Activated CD8-positive, alpha-beta T cell treated with anti-CD3 and anti-CD28 coated beads, Interleukin-2, amount 10 ng/mL, durations not matched to agents 7 days and 5 days (primary cell): ENCODE measurements around the gene DUT. TPM values are rescaled to one million over a fixed set of nuclear protein-coding genes. Genes with fewer than 3 reads are reported as not detected.

ENCODE experiments used
- ATAC-seq: fragments of 150-1000 bp; cut with Tn5 transposase; one replicate; pipeline ENCODE4 v1.10.0; 2021; ENCODE audit warnings: moderate library complexity
- CTCF ChIA-PET: fragments of 350-600 bp; sonication (Branson Sonifier 250); formaldehyde crosslinking; loops from one replicate; lab custom pipeline; 2021; ENCODE audit warnings: antibody characterized with exemption; lab: Charles Lee
- POLR2A ChIA-PET: fragments of 350-600 bp; sonication (Branson Sonifier 250); formaldehyde crosslinking; loops from one replicate; lab custom pipeline; 2021; ENCODE audit warnings: antibody characterized with exemption; lab: Charles Lee
- DNase-seq: peaks from one replicate; pipeline ENCODE4 v3.0.0-alpha.2; 2020
- H3K27ac Mint-ChIP-seq: one replicate; pipeline ENCODE4 v1.8.0; 2021; ENCODE audit warnings: mild to moderate bottlenecking, mixed read lengths
- H3K27me3 Mint-ChIP-seq: one replicate; pipeline ENCODE4 v1.8.0; 2021; ENCODE audit warnings: low read depth, mixed read lengths
- H3K36me3 Mint-ChIP-seq: one replicate; pipeline ENCODE4 v1.8.0; 2021; ENCODE audit warnings: low read depth, mixed read lengths
- H3K4me1 Mint-ChIP-seq: one replicate; pipeline ENCODE4 v1.8.0; 2021; ENCODE audit warnings: low read depth, mixed read lengths
- H3K4me3 Mint-ChIP-seq: one replicate; pipeline ENCODE4 v1.8.0; 2021; ENCODE audit warnings: mild to moderate bottlenecking, mixed read lengths
- H3K9me3 Mint-ChIP-seq: one replicate; pipeline ENCODE4 v1.8.0; 2022; ENCODE audit warnings: mixed read lengths; ENCODE audit not compliant: insufficient read depth
- total RNA-seq, 2 experiments: library from RNA; stranded (reverse); gene quantifications; one replicate each; pipeline ENCODE4 v1.2.3, GENCODE V29; 2021

DUT gene
- total RNA-seq, 2 experiments from 2014 or later: 350 to 360 TPM

- no peaks in the 10 kb centered on the region for H3K9me3 Mint-ChIP-seq
- peak overlapping the region; percentile 92 for H3K4me3 Mint-ChIP-seq
- ATAC-seq (peak; percentile 63), DNase-seq (peak; percentile 80)
- ChIA-PET CTCF (interaction anchor here (1.0 to 6.4 kb wide), 3 partner anchors 9 to 824 kb away, joined by 4 to 64 read pairs (median 7); partner anchors contain the start of gene COPS2), POLR2A (interaction anchor here (1.0 to 2.4 kb wide), 4 partner anchors 9 to 824 kb away, joined by 3 to 14 read pairs (median 8); partner anchors contain the start of genes COPS2 and MYEF2)
- H3K36me3 Mint-ChIP-seq: peaks cover 56% of the 10 kb centered on the region
- peaks cover 50% of the 10 kb centered on the region for H3K4me1 Mint-ChIP-seq
- peak overlapping the region; percentile 97 for H3K27ac Mint-ChIP-seq
- H3K27me3 Mint-ChIP-seq: no peaks in the 10 kb centered on the region
Measured at GRCh38 chr15:48331796-48332641, 790 bp downstream of the DUT start.

GRCh38 chr15:48332642-48333034 is 1.4 kb downstream of the DUT start:
- ChIA-PET CTCF (interaction anchor here (1.0 to 6.4 kb wide), 3 partner anchors 9 to 823 kb away, joined by 4 to 64 read pairs (median 7); partner anchors contain the start of gene COPS2), POLR2A (interaction anchor here (1.0 to 2.4 kb wide), 4 partner anchors 9 to 823 kb away, joined by 3 to 14 read pairs (median 8); partner anchors contain the start of genes COPS2 and MYEF2)
- Mint-ChIP-seq H3K27ac (peak overlapping the region; percentile 97), H3K9me3 (no peaks in the 10 kb centered on the region), H3K4me3 (peak overlapping the region; percentile 92), H3K27me3 (no peaks in the 10 kb centered on the region), H3K36me3 (peaks cover 56% of the 10 kb centered on the region), H3K4me1 (peaks cover 53% of the 10 kb centered on the region)
- peak; percentile 48 for DNase-seq
- ATAC-seq: no peak

GRCh38 chr15:48333540-48333939 is 2.3 kb downstream of the DUT start:
- H3K36me3 Mint-ChIP-seq: peaks cover 56% of the 10 kb centered on the region
- POLR2A ChIA-PET: interaction anchor here (1.0 to 2.4 kb wide), 3 partner anchors 156 to 544 kb away, joined by 3 to 13 read pairs (median 3); partner anchors contain the start of genes CEP152, EID1 and MYEF2

GRCh38 chr15:48334260-48334659 is 3.0 kb downstream of the DUT start:
- H3K4me3 Mint-ChIP-seq: peak overlapping the region; percentile 19
- ATAC-seq: no peak
- H3K27ac Mint-ChIP-seq: peak overlapping the region; percentile 16
- no peak for DNase-seq
- H3K36me3 Mint-ChIP-seq: peaks cover 58% of the 10 kb centered on the region
- ChIA-PET POLR2A (interaction anchor here (1.6 kb wide), 1 partner anchor 543 kb away, joined by 3 read pairs; the partner anchor contains the start of gene EID1), CTCF (interaction anchor here (1.0 to 6.4 kb wide), 3 partner anchors 19 to 477 kb away, joined by 3 to 64 read pairs (median 4); partner anchors contain the start of gene CEP152)
- H3K4me1 Mint-ChIP-seq: peaks cover 57% of the 10 kb centered on the region
- no peaks in the 10 kb centered on the region for H3K9me3 Mint-ChIP-seq
- H3K27me3 Mint-ChIP-seq: no peaks in the 10 kb centered on the region

More at GRCh38 chr15:48333540-48333939, 2.3 kb downstream of the DUT start:
- ATAC-seq (no peak), DNase-seq (no peak)
- no peaks in the 10 kb centered on the region for H3K27me3 Mint-ChIP-seq
- peaks cover 58% of the 10 kb centered on the region for H3K4me1 Mint-ChIP-seq
- CTCF ChIA-PET: interaction anchor here (1.0 to 6.4 kb wide), 3 partner anchors 8 to 477 kb away, joined by 3 to 64 read pairs (median 7); partner anchors contain the start of gene CEP152
- H3K27ac Mint-ChIP-seq: peak overlapping the region; percentile 73
- no peaks in the 10 kb centered on the region for H3K9me3 Mint-ChIP-seq
- peak overlapping the region; percentile 92 for H3K4me3 Mint-ChIP-seq

GRCh38 chr15:48336940-48337339 is 5.7 kb downstream of the DUT start:
- H3K4me3 Mint-ChIP-seq: no peak overlapping the region
- DNase-seq (peak; percentile 46), ATAC-seq (peak; percentile 58)
- no peak overlapping the region for H3K27ac Mint-ChIP-seq
- CTCF ChIA-PET: interaction anchor here (0.8 to 6.4 kb wide), 7 partner anchors 9 to 457 kb away, joined by 3 to 64 read pairs (median 5); no protein-coding TSS in a partner anchor
- POLR2A ChIA-PET: no interaction called here
- no peaks in the 10 kb centered on the region for H3K9me3 Mint-ChIP-seq
- peaks cover 51% of the 10 kb centered on the region for H3K4me1 Mint-ChIP-seq
- no peaks in the 10 kb centered on the region for H3K27me3 Mint-ChIP-seq
- peaks cover 70% of the 10 kb centered on the region for H3K36me3 Mint-ChIP-seq

- ChIA-PET CTCF (interaction anchor here (0.8 to 6.4 kb wide), 5 partner anchors 8 to 21 kb away, joined by 3 to 64 read pairs (median 7); no protein-coding TSS in a partner anchor), POLR2A (no interaction called here)
- Mint-ChIP-seq H3K36me3 (peaks cover 71% of the 10 kb centered on the region), H3K4me3 (no peak overlapping the region), H3K27me3 (no peaks in the 10 kb centered on the region), H3K27ac (no peak overlapping the region), H3K9me3 (no peaks in the 10 kb centered on the region), H3K4me1 (peaks cover 51% of the 10 kb centered on the region)
- DNase-seq (no peak), ATAC-seq (no peak)
Measured at GRCh38 chr15:48337607-48338006, 6.4 kb downstream of the DUT start.

- Mint-ChIP-seq H3K4me3 (no peak overlapping the region), H3K4me1 (peaks cover 31% of the 10 kb centered on the region), H3K9me3 (no peaks in the 10 kb centered on the region), H3K27ac (peak overlapping the region; percentile 24), H3K27me3 (no peaks in the 10 kb centered on the region), H3K36me3 (peaks cover 62% of the 10 kb centered on the region)
- CTCF ChIA-PET: interaction anchor here (1.1 to 2.2 kb wide), 4 partner anchors 8 to 39 kb away, joined by 3 to 7 read pairs (median 4); no protein-coding TSS in a partner anchor
- POLR2A ChIA-PET: interaction anchor here (0.8 to 2.2 kb wide), 2 partner anchors 8 to 10 kb away, joined by 3 to 14 read pairs; partner anchors contain the start of gene DUT
- DNase-seq (no peak), ATAC-seq (no peak)
Measured at GRCh38 chr15:48340111-48340510, 8.9 kb downstream of the DUT start.

- Mint-ChIP-seq H3K27ac (no peak overlapping the region), H3K27me3 (no peaks in the 10 kb centered on the region), H3K4me3 (no peak overlapping the region), H3K4me1 (peaks cover 4% of the 10 kb centered on the region), H3K9me3 (no peaks in the 10 kb centered on the region), H3K36me3 (peaks cover 40% of the 10 kb centered on the region)
- CTCF ChIA-PET: interaction anchor here (0.6 kb wide), 1 partner anchor 15 kb away, joined by 3 read pairs; no protein-coding TSS in a partner anchor
- POLR2A ChIA-PET: interaction anchor here (1.1 kb wide), 1 partner anchor 14 kb away, joined by 4 read pairs; no protein-coding TSS in a partner anchor
- ATAC-seq: no peak
- DNase-seq: no peak
Measured at GRCh38 chr15:48343865-48344264, 12.6 kb downstream of the DUT start.

- ATAC-seq (no peak), DNase-seq (no peak)
- ChIA-PET CTCF (interaction anchor here (3.0 kb wide), 1 partner anchor 9 kb away, joined by 7 read pairs; no protein-coding TSS in a partner anchor), POLR2A (no interaction called here)
- H3K4me3 Mint-ChIP-seq: no peak overlapping the region
- peaks cover 29% of the 10 kb centered on the region for H3K36me3 Mint-ChIP-seq
- H3K4me1 Mint-ChIP-seq: no peaks in the 10 kb centered on the region
- peak overlapping the region; percentile 53 for H3K27ac Mint-ChIP-seq
- H3K9me3 Mint-ChIP-seq: no peaks in the 10 kb centered on the region
- H3K27me3 Mint-ChIP-seq: no peaks in the 10 kb centered on the region
Measured at GRCh38 chr15:48345516-48345915, 14.3 kb downstream of the DUT start.

- Mint-ChIP-seq H3K4me3 (no peak overlapping the region), H3K4me1 (peaks cover 2% of the 10 kb centered on the region), H3K27me3 (peaks cover 4% of the 10 kb centered on the region), H3K36me3 (no peaks in the 10 kb centered on the region), H3K9me3 (no peaks in the 10 kb centered on the region), H3K27ac (no peak overlapping the region)
- CTCF ChIA-PET: interaction anchor here (0.8 to 4.1 kb wide), 14 partner anchors 9 to 369 kb away, joined by 3 to 64 read pairs (median 4); no protein-coding TSS in a partner anchor
- POLR2A ChIA-PET: no interaction called here
- DNase-seq (peak; percentile 68), ATAC-seq (peak; percentile 82)
Measured at GRCh38 chr15:48352474-48353072, 21.3 kb downstream of the DUT start.
